ENCODE data around the gene CHST9.
A peak's percentile ranks its signal among the peaks of the same experiment; 100 is the strongest.

CHST9 gene

DNA sequence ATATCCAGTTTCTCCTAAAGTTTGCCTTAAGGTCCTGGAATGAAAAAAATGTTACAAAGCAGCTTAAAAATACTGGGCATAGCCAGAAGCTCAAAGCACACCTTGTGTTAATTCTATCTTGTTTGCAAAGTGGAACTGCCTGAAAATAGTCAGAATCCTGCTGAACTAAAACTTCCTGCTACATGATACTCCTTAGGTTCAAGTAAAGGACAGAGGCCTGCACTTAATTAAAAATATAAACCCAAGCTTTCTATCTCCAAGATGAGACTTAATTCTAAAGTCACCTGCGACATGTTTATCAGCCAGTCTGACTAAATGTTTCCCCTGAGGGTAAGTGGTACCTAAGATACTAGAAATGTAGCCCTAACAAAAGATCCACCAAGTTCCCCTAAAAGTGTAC, 103.4 kb downstream of the CHST9 start:
- DNase-seq, result no peak

DNA sequence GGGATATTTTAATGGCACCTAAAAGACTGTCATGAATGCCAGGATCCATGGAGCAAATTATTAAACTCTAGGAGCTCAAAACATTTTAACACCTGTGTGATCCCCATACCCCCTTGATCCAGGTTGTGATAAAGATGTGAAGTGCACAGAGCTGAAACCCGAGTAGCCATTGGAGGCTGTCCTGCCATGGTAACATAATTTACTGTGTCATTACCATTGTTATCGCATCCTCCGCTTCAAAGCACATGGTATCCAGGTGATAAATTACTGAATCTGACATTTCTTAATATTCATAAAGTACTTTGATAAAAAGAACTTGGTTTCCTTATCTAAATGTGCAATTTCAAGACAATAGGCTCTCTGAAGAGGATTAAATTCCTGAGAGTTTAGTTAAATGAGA, 109.3 kb downstream of the CHST9 start:
- no peak for DNase-seq

DNA sequence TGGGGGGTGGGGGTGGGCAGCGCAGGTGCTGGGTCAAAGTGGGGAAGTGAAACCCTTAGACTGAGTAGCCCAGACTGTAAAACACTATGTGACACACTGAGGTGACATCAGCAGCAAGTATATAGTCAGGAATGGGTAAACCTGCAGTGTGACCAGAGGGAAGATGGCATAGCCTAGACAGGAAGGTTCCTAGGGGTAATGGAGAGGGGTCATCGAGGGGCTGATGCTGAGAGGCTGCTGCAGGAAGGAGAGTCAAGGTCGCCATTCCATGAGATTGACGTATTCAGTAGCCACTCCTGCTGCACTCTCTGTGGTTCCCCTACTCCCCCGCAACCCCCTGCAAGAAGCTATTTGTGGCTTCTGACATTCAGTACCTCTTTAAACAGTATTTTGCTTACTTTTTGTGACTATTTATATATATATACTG, 111.7 kb downstream of the CHST9 start:
- no peak for DNase-seq

DNA sequence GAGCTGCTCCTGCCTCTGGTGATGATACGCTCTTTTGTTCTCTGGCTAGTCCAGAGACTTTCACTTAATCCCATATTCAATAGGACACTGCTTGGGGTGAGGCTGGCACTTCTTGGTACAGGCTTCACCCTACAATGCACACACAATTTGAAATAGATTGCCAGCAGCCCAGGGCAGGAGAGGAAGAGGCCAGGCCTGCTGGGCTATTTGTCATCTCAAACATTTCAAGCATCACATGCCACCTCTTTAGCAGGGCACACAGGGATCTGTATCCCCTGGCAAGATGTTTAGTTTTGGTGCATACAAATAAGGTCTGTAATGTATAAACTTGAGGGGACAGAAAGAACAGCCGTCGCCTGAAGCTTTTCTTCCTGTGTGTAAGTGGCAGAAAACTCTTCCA, 120.4 kb downstream of the CHST9 start:
- DNase-seq, result no peak

DNA sequence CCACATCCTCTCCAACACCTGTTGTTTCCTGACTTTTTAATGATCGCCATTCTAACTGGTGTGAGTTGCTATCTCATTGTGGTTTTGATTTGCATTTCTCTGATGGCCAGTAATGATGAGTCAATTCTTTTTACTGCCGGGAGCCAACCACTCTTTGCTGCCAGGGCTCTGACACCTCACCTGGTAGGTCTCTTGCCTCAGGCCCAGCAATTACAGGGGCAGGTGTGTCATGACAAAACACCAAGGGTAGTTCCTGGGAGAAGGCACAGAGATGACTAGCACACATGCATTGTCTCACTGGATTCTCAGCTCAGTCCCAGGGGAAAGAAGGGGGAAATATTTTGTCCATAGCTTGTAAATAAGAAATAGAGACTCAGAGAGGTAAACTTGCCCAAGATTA, 122.3 kb downstream of the CHST9 start:
- DNase-seq, result no peak

DNA sequence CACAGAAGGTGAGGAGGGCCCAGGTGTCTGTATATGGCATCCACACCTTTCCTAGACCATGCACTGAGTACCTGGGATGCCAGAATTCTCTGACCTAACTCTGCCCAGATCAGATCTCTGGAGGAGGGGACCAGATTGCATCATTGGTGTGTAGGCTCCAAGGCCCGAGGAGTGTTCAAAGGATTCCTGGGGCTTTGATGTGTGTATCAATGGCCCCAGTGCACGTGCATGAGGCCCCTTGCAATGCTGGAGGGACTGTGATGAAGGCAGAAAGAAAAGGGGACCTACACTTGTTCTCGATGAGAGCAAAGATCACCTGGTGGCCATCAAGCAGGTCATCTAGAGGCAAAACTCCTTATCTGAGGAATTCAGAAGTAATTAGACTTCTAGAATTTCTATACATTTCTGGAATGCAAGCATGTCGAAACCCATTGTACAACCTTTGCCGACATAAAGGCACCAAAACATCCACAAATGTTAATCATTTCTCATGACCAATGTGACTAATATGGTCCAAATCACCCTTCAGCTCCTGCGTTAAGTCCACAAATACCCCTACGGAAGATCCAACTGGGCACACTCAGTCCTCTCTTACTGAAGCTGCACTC, 123.5 kb downstream of the CHST9 start:
- DNase-seq, result no peak

DNA sequence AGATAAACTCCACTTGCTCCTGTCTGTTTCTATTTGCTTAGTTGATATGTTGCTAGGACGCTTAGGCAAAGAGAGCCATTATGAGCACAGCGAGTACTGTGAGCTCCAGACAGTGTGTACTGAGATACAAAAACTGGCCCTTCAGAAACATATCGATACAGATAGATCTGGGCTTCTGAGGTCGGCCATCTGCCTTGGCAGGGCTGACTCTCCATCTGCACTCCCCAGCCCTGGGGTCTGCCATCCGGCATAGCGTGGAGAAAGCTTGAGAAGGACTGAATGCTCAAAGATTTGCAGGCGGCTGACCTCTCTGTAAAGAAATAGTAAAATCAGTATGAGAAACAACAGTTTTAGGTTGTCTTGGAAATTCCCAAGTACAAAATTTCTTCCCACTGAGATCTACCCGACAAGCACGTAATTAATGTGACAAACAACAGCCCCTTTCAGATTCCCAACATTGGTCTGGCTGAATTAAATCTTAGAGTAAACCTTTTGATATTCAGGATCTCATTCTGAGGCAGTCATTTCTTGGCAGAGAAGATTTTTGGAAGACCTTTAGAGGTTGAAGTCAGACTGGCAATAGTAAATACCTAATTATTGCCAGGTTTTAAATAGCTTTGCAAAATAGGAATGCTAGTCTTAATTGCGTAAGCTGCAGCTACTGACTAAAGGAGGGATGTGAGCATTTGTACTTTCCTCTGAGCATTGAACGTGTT, 127.4 kb downstream of the CHST9 start:
- peak; percentile 19 for DNase-seq

DNA sequence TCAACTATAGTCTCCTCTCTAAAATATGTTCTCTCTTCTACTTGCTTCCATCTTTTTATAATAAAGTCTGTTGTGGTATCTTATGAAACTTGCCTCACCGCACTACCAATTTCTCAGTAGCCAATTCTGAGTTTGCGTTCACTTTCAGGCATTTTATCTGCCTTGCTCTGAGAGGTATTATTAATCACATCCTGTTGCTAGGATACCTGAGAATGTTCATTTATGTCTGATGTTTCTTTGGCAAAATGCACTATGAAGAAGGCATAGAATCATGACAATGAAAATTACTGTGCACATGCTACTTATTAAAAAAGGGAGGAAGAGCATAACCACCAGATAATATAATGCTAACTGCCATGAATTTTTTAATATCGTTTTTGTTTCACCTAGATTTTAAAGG, 130.2 kb downstream of the CHST9 start:
- no peak for DNase-seq

DNA sequence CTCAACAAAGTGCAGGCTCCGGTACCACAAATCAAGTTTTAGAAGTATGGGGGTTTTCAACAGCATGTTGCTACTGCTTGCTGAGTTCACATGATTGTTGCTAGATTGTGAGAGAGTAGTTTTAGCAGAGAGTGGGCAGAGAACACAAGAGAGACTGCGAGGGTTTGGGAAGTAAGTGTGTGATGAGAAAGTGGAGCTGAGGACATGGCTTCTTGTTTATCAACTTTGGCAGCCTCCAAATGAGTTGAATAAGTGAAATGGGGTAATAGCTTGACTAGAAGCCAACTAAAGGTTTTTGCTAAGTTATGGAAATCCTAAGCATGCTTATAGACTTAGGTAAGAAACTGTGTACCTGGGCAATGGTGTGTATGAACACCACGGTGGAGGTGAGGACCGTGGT, 135.1 kb downstream of the CHST9 start:
- no peak for DNase-seq

DNA sequence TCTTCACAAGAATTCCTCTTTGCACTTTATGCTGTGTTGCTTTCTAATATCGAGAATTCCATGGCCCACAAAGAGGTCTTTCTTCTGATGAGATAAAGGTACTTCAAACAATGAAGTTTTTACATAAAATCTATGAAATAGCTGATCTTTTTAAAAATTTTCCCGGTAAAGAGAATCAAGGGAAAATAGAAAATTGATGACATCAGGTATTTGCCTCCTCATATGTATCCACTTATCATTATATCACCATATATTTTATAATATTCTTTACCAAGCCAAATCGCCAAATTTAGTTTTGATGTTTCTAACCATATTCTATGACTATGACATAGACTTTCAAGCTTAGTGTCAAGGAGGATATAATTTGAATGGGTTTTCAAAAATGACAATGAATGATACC, 139.8 kb downstream of the CHST9 start:
- DNase-seq, result no peak

DNA sequence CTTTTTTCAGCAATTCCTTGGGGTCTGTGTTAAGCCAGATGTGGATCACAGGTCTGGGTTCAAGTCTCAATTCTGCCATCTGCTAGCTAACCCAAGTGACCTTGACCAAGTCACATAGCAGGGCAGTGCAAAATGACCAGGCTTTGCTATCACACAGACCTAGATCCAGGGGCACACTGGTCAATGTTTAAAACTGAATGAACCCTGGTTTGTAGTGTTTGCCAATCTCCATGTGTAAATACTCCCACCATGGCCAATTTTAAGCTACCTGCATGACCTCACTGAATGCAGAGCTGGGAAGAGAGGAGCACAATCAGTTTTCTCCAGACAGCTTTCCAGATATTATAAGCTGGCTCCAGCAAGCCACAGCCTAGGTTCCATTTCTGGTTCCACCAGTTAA, 142.9 kb downstream of the CHST9 start:
- no peak for DNase-seq

DNA sequence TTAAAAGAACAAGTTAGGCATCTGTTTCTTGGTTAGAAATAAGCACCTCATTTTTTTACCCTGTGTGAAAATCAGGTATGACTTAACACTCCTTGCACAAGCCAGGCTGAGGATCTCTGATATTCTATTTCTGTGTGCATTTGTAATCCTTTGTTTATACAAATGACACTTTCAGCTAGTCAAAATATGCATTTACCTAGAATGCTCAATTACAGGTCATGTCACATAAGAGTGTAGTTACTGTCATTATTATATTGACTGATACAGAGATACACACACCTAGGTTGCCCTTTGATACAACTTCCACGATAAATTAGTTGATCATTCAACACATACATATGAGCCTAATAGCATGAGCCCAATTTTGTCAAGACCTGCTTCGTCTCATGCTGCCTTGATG, 144.3 kb downstream of the CHST9 start:
- DNase-seq, result no peak

DNA sequence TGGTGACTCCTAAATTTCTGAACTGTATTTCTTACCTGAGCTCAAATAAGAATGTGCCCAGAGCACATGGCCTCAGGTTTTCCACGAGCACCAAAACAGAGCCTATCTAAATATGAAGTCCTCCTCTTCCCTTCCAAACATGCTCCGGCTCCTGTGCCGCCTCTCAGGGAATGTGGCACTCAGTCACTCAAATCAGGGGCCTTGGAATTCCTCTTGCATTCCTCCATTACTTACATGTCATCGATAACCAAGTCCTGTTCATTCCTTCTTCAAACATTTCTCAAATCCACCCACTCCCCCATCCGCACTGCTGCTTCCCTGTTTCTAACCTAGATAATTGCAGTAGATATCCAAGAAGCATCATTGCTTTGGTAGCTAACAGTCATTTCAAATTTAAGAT, 151.4 kb downstream of the CHST9 start:
- DNase-seq, result no peak

DNA sequence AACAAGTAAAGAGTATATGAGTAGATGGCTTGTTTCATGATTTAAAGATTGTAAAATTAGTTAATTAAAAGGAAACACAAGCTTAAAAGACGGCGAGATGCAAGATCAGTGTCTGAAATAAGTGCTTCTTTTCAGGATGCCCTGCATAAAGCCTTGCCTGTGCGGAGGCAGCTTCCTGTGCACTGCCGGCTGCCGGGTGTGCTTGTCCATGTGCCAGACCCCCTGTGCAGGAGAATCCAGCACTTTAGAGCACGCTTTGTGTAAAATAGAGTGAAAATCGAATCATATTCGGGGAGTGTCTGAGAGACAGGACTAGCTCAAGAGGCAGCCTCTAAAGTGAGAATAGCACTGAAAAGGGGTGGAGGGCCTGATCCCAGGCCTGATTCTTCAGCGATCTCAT, 154.7 kb downstream of the CHST9 start:
- no peak for DNase-seq

DNA sequence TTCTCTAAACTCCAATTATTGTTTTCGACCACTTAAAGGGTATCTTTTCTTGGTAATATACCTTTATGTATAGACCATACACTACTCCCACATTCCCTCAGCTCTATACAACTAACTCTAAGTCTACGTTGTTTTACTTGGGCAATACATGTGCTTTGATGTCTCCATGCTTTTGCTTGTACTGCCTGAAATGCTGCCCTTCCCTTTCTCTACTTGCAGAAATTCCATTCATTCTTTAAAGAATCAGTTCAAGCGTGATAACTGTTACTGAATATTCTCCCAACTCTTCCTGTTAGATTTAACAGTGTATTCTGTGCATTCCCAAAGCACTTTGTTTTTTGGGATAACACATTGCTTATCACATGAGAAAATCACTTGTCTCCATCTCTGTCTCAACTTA, 162.6 kb downstream of the CHST9 start:
- no peak for DNase-seq

DNA sequence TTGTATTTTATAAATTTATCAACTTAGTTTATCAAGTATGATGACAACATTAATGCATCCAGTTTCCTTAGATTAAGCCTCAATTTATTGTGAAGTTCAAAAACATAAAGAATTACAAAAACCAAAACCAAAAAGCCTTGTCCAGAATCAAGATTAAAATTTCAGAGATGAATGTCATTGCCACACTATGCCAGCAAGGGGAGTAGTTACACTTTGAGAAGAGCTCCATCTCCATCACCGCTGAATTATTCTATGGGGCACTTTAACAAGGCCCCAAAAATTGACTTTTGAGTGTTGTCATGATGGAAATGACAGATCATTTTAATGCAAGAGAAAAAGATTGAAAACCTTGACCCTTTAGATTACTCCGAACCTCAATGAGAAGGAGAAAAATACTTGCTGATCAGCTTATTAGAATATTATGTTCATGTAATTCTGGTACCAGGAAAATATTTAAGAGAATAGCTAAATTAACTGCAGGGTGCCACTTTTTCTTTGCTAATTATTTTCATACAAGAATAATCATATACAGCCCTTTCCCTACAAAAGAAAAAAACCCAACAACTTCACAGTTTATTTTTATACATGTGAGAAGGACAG, 167.1 kb downstream of the CHST9 start:
- DNase-seq, result peak; percentile 66

DNA sequence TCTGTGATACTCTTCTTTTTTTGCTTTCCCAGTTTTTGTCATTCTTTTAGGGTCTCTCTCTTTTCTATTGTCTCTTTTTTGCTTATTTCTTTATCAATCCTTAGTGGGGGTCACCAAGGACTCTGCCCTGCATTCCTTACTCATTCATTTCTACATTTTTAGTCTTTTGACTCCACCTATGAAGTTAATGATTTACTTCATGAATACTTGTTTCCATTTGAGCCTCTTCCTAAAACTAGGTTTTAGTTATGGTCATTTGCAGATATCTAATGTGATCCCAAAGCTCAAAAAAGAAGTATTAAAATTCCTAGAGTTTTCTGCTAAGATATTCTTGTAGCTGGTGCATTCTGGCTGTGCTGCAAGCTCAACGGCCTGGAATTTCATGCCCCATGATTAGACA, 170.3 kb downstream of the CHST9 start:
- no peak for DNase-seq

DNA sequence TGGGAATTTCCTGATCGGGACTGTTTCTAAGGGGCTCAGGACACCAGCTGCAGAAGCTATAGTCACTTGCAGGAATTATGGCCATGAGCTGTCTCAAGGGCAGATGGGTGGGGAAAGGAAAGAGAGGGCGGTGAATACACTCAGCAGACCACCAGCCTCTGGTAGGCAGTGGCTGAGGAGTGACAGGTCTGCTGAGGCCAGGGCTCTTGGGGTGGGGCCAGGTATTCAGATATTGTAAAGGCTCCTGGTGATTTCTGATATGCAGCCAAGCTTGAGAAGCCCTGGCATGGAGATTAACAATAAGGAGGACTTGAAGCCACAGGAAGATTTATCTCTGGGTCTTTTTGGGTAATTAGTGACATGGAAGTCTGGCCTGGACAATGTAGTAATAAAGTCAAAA, 174.3 kb downstream of the CHST9 start:
- no peak for DNase-seq

DNA sequence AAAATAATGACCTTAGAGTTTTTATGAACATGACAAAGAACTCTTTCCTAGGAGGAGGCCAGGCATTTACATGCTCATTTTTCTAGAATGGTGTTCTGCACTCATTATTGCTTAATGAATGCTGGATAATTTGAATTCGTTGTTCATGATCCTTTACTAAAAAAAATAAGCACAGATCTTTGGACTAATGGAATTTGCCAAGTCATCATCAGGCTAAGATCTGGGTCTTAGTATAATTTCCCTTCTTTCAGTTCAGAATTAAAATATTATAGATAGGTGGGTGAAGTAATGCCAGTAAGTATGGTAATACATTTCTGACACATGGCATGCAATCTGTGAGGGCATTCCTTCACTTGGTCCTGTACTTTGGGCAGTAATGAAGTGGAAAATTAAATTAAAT, 175.8 kb downstream of the CHST9 start:
- no peak for DNase-seq

DNA sequence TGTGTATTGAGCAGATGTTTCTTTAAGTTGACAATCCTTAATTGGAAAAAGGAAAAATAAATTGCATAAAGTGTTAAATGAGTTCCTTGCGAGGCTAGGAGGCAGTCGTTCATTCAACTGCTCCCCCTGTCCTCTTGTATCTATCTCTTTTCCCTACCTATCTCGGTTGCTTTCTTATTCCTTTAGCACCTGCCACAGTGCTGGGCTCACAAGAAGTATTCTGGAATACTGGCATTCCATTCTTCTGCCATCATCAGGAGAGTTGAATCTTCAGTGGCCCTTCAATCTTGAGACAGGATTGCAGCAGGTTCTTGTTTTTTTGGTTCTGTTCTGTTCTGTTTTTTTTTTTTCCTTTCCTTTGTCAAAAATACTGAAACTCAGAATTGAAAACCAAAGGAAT, 176.5 kb downstream of the CHST9 start:
- DNase-seq, result no peak

DNA sequence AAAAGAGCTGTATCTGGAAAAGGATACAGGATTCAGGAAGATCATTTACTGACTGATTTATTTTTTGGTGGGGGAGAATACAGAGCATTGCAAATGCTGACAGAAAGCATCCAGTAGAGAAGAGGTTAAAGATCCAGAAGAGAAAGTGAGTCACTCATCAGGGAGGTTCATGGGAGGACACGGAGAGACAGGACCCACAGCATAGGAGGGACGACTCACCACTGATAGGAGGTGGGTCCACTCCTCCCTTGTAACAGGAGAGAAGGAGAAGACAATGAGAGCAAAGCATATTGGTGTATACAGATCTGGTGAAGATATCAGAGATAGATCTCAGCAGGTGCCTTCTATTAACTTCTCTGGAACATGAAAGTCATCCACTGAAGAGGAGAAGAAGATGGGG, 177.2 kb downstream of the CHST9 start:
- no peak for DNase-seq

DNA sequence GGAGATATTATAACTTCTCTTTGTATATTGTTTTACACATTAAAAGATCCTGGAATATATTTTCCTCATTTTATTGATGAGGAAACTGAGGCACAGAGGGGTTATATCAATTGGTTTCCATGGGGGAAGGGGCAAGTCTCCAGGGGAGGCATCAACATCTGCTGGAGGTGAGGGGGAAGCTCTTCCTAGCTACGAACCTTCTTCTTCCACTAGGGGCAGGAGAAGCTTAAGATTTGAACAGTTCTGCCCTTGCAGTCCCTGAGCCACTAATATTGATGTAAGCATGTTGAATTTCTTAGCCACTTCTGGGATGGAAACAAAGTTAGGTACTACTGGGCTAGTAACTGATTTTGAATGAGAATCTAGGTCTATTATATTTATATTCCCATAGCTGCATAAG, 179.5 kb downstream of the CHST9 start:
- DNase-seq, result no peak

DNA sequence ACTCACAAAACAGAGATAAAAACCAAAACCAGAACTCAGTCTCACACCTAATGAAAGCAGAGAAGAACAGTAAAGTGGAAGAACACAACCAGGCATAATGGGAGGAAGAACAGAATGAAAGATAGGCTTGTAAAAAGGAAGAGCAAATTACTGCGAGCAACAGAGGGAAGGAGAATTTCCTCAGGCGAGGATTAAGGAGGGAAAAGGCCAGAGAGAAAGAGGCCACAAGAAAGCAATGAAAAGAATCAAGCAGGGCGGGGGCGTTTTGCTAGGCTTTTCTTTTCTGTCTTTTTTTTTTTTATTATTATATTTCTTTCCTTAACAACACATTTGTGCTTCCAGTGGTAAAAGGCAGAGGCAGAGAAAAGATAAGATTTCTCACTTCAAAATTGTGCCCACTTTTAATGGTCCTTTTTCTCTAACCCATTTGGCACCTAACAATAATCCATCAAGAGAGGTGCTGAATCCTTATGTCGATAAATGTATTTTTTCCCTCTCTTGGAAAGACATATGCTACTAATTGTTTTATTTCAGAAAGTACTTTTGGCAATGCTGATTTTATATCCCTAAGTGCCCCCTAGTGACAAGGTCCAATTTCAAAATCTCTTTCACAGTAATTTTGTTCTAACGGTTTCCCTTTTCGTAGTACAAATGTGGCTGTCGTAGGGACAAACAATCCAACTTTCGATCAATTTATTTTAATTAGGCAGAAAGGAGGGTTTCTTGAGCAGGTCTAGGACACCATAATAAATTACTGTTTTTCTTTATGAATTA, 180.9 kb downstream of the CHST9 start:
- DNase-seq, result peak; percentile 51

DNA sequence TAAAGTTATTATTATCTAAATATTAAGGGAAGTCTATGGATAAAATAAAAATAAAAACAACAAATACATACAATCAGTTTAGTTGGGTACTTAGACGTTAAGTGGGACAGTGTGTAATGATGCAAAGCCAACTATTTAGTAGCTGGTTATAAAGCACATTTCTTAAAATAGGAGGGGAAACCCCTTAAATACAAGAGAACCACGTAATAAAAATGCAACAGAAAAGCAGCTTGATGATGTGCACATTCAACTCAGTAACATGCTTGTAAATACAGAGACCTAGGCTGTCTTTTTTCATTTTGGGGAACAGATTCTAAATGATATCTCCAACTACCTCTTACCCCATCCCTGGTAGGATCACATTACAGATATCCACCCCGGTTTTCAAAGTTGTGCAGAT, 185.3 kb downstream of the CHST9 start:
- no peak for DNase-seq

Measured in eye (tissue), 1 donor.